Keratinocyte (primary cell): ENCODE measurements around the gene MACF1. TPM values are rescaled to one million over a fixed set of nuclear protein-coding genes. Genes with fewer than 3 reads are reported as not detected.

Experiments
- DNase-seq: peaks from one replicate; pipeline ENCODE4 v3.0.0-alpha.2; 2011; ENCODE audit warnings: low read depth, missing footprints, low spot score
- FAIRE-seq: peaks from 2 replicates; lab custom pipeline; 2011; peaks lifted over from hg19 to GRCh38; lab: Jason Lieb, UNC
- H2AFZ ChIP-seq: 2 replicates; pipeline ENCODE4 v1.6.0; 2012; ENCODE audit warnings: low read length, control low read depth, inconsistent platforms; ENCODE audit not compliant: control insufficient read depth
- H3K27ac ChIP-seq: 2 replicates; pipeline ENCODE4 v1.5.1; 2011; ENCODE audit warnings: low read length; ENCODE audit not compliant: control insufficient read depth, insufficient read depth
- H3K27me3 ChIP-seq: 3 replicates; pipeline ENCODE4 v1.6.0; 2011; ENCODE audit warnings: low read length; ENCODE audit not compliant: control insufficient read depth, insufficient read depth; ENCODE audit errors: extremely low read depth
- H3K36me3 ChIP-seq, 2 experiments: 2 replicates in 1 of 2; 3 replicates in 1 of 2; pipeline ENCODE4 v1.5.1; 2011; ENCODE audit warnings: low read length in 2 of 2, mild to moderate bottlenecking in 1 of 2; ENCODE audit not compliant: control insufficient read depth in 2 of 2, insufficient read depth in 2 of 2; ENCODE audit errors: extremely low read depth in 1 of 2
- H3K4me1 ChIP-seq: 3 replicates; pipeline ENCODE4 v1.5.1; 2011; ENCODE audit warnings: low read length; ENCODE audit not compliant: control insufficient read depth, insufficient read depth; ENCODE audit errors: extremely low read depth
- H3K4me2 ChIP-seq: 3 replicates; pipeline ENCODE4 v1.6.0; 2011; ENCODE audit warnings: low read depth, low read length; ENCODE audit not compliant: control insufficient read depth, insufficient read depth; ENCODE audit errors: extremely low read depth
- H3K4me3 ChIP-seq, 3 experiments: fragments of 200-600 bp in 1 of 3; sonication (generic) in 1 of 3; 2 replicates in 2 of 3; 3 replicates in 1 of 3; pipeline ENCODE4 v1.5.1; 2011 to 2016; ENCODE audit warnings: low read length in 3 of 3, mild to moderate bottlenecking in 3 of 3, control low read depth in 2 of 3, inconsistent platforms in 1 of 3, low read depth in 1 of 3, mixed read lengths in 1 of 3, mixed run types in 1 of 3, moderate library complexity in 1 of 3; ENCODE audit not compliant: control insufficient read depth in 2 of 3, insufficient read depth in 2 of 3; ENCODE audit errors: extremely low read depth in 1 of 3
- H3K79me2 ChIP-seq: 2 replicates; pipeline ENCODE4 v1.6.0; 2012; ENCODE audit warnings: low read length; ENCODE audit not compliant: control insufficient read depth, insufficient read depth
- H3K9ac ChIP-seq: 3 replicates; pipeline ENCODE4 v1.6.0; 2011; ENCODE audit warnings: low read length; ENCODE audit not compliant: control insufficient read depth, insufficient read depth; ENCODE audit errors: extremely low read depth
- H3K9me1 ChIP-seq: 3 replicates; pipeline ENCODE4 v1.6.0; 2011; ENCODE audit warnings: low read length; ENCODE audit not compliant: control insufficient read depth, insufficient read depth; ENCODE audit errors: extremely low read depth
- H3K9me3 ChIP-seq: 2 replicates; pipeline ENCODE4 v1.5.1; 2012; ENCODE audit warnings: low read depth, low read length; ENCODE audit not compliant: control insufficient read depth
- H4K20me1 ChIP-seq: 3 replicates; pipeline ENCODE4 v1.6.0; 2011; ENCODE audit warnings: low read length; ENCODE audit not compliant: control insufficient read depth, insufficient read depth; ENCODE audit errors: extremely low read depth
- EZH2 ChIP-seq: IDR thresholded peaks from one replicate; pipeline ENCODE4 v1.6.1; 2012; ENCODE audit warnings: inconsistent platforms, mild to moderate bottlenecking, low read length, moderate library complexity
- dilution Hi-C: fragments of 300-500 bp; cut with MboI; formaldehyde crosslinking; loops from one replicate; pipeline ENCODE4 v1.7.0; 2020; ENCODE audit warnings: low sequenced_read_pairs; ENCODE audit not compliant: extremely low pct_ligation_motif_present
- polyA plus RNA-seq, 5 experiments: library from polyadenylated mRNA; depleted of rRNA in 3 of 5; stranded (reverse) in 3 of 5; stranded (forward) in 1 of 5; unstranded in 1 of 5; fragments of >200 nt; gene quantifications; 1 replicate in 1 of 5; 2 replicates in 3 of 5; 3 replicates in 1 of 5; pipeline versions ENCODE4 v1.2.1 to v1.2.3, GENCODE V29; 2011 to 2012; ENCODE audit warnings: missing spikeins in 2 of 5, low read depth in 1 of 5, low replicate concordance in 1 of 5
- TF ChIP-seq, protein P1 (sequence below), 3 experiments: IDR thresholded peaks in 1 of 3; conservative IDR thresholded peaks in 1 of 3; optimal IDR thresholded peaks in 1 of 3; 2 replicates in 2 of 3; 3 replicates in 1 of 3; pipeline versions ENCODE3 to v1.5.1; 2011; ENCODE audit warnings: low read length in 3 of 3, mild to moderate bottlenecking in 3 of 3, moderate library complexity in 2 of 3, control low read depth in 1 of 3, inconsistent platforms in 1 of 3; ENCODE audit not compliant: insufficient read depth in 2 of 3; ENCODE audit errors: extremely low read depth in 1 of 3

The MACF1 gene
- polyA plus RNA-seq, 1 donor (not counting 4 experiments of a cell fraction or from before 2014, with no cell fraction given) = 111 TPM

DNA sequence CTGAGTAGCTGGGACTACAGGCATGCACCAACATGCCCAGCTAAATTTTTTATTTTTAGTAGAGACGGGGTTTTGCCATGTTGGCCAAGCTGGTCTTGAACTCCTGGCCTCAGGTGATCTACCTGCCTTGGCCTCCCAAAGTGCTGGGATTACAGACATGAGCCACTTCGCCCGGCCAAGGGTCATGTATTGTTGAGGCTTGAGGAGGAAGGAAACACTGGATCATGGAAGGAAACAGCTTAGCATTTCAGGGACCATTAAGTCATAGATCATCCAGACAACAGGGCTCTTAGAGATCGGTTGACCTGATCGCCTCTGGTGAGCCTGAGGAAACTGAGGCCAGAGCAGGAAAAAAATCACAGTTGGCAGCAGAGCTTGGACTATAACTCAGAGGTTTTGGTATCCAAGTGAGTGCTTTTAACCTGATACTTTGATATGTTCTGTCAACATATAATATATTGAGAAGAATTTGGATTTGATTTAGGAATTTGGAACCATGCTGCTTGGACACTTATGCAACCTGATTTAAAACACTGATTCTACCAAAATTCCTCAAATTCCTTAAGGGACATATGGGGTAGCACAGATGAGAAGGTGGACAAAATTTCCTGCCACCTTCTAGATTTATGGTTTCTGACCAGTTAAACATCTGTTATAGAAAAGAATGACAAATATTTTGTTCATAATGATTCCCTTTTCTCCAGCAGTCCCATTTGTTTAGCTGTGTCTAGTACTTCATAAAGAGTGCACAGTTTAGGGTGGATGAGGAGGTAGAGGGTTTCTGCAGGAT, 273.8 kb downstream of the MACF1 start:
- Histone ChIP-seq H3K9me3 (no peaks in the 10 kb centered on the region), H3K79me2 (no peaks in the 10 kb centered on the region), H2AFZ (no peak overlapping the region), H3K9me1 (peaks cover 4% of the 10 kb centered on the region), H3K36me3 (peaks cover 27 to 44% of the 10 kb centered on the region in 2 experiments), H3K4me2 (no peak overlapping the region), H3K27ac (no peak overlapping the region), H3K9ac (no peak overlapping the region), H3K27me3 (no peaks in the 10 kb centered on the region), H3K4me1 (peaks cover 3% of the 10 kb centered on the region), H3K4me3 (no peak overlapping the region), H4K20me1 (peaks cover 2% of the 10 kb centered on the region)
- TF ChIP-seq EZH2 = no peak
- TF ChIP-seq, protein P1, sequence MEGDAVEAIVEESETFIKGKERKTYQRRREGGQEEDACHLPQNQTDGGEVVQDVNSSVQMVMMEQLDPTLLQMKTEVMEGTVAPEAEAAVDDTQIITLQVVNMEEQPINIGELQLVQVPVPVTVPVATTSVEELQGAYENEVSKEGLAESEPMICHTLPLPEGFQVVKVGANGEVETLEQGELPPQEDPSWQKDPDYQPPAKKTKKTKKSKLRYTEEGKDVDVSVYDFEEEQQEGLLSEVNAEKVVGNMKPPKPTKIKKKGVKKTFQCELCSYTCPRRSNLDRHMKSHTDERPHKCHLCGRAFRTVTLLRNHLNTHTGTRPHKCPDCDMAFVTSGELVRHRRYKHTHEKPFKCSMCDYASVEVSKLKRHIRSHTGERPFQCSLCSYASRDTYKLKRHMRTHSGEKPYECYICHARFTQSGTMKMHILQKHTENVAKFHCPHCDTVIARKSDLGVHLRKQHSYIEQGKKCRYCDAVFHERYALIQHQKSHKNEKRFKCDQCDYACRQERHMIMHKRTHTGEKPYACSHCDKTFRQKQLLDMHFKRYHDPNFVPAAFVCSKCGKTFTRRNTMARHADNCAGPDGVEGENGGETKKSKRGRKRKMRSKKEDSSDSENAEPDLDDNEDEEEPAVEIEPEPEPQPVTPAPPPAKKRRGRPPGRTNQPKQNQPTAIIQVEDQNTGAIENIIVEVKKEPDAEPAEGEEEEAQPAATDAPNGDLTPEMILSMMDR (optimal IDR thresholded peaks at IDR 0.05 in 1 of 3, IDR thresholded peaks at IDR 0.05 in 1 of 3, conservative IDR thresholded peaks at IDR 0.05 in 1 of 3; ENCODE audit: extremely low read depth in 1 of 3, insufficient read depth in 2 of 3, low read length in 3 of 3) = no peak
- dilution Hi-C loops = no loop called here
- DNase-seq (no peak), FAIRE-seq (no peak)

DNA sequence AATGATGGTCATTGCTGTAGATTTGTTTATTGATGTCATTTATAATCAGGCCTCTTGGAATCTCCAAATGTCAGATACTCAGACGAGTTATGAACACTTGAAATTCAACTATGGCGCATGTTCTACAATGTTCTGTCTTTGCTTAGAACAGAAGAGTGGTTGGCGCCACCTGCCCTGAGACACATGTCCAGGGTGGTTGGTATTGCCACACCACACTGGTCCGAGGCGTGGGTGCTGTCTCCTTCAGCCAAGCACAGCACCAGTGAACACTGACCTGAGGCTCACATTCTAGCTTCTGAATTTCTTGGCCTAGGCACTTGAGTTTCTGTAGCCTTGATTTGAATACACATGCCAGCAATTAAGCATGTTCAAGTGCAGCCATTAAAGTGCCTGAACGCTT, 276.8 kb downstream of the MACF1 start:
- H3K4me2 ChIP-seq = no peak overlapping the region
- peaks cover 39 to 52% of the 10 kb centered on the region in 2 experiments for H3K36me3 ChIP-seq
- peaks cover 4% of the 10 kb centered on the region for H3K4me1 ChIP-seq
- H3K27me3 ChIP-seq = no peaks in the 10 kb centered on the region
- H3K27ac ChIP-seq = no peak overlapping the region
- H3K9me1 ChIP-seq = peaks cover 7% of the 10 kb centered on the region
- H3K4me3 ChIP-seq = no peak overlapping the region
- no peak for DNase-seq
- FAIRE-seq = no peak
- no peak overlapping the region for H2AFZ ChIP-seq
- H4K20me1 ChIP-seq = peaks cover 5% of the 10 kb centered on the region
- TF ChIP-seq, protein P1 (optimal IDR thresholded peaks at IDR 0.05 in 1 of 3, IDR thresholded peaks at IDR 0.05 in 1 of 3, conservative IDR thresholded peaks at IDR 0.05 in 1 of 3; ENCODE audit: extremely low read depth in 1 of 3, insufficient read depth in 2 of 3, low read length in 3 of 3) = no peak
- no peak for TF ChIP-seq EZH2
- no peaks in the 10 kb centered on the region for H3K9me3 ChIP-seq
- no peak overlapping the region for H3K9ac ChIP-seq
- dilution Hi-C loops = no loop called here
- no peaks in the 10 kb centered on the region for H3K79me2 ChIP-seq
